GM18502 (cell line): Measurements from ENCODE around the gene RAD51D.
"Not testable (repeated sequence)": the region's sequence is repeated elsewhere in the genome, so short reads cannot be mapped to it uniquely, and the experiment has no call there.

ENCODE experiments used
- ATAC-seq: cut with Tn5 transposase; IDR thresholded peaks from one replicate; pipeline ENCODE4 v1.9.1; 2021; ENCODE audit warnings: mild to moderate bottlenecking; ENCODE audit not compliant: unreplicated experiment, poor library complexity

RAD51D gene

GRCh38 chr17:35119370-35120165 is at the start of gene RAD51D:
TSS of gene RAD51D (minus strand) at chr17:35119860. CDS start at chr17:35119613, 247 bp downstream.
- peak; percentile 85 for ATAC-seq

GRCh38 chr17:35167666-35168065 is 48.0 kb upstream of the RAD51D start:
- ATAC-seq: no peak

- ATAC-seq: no peak
Observed at GRCh38 chr17:35167046-35167445, 47.4 kb upstream of the RAD51D start.

- no peak for ATAC-seq
Observed at GRCh38 chr17:35166526-35166925, 46.9 kb upstream of the RAD51D start.

GRCh38 chr17:35164716-35165115 is 45.1 kb upstream of the RAD51D start:
- ATAC-seq: no peak

- no peak for ATAC-seq
Observed at GRCh38 chr17:35163886-35164285, 44.2 kb upstream of the RAD51D start.

- no peak for ATAC-seq
Observed at GRCh38 chr17:35162755-35163154, 43.1 kb upstream of the RAD51D start.

- ATAC-seq: no peak
Observed at GRCh38 chr17:35161281-35161761, 41.7 kb upstream of the RAD51D start.

GRCh38 chr17:35160354-35161201 is 40.9 kb upstream of the RAD51D start:
- ATAC-seq: no peak

- no peak for ATAC-seq
Observed at GRCh38 chr17:35159940-35160339, 40.3 kb upstream of the RAD51D start.

GRCh38 chr17:35155246-35155645 is 35.6 kb upstream of the RAD51D start:
- no peak for ATAC-seq

- ATAC-seq: no peak
Observed at GRCh38 chr17:35154196-35155165, 34.8 kb upstream of the RAD51D start.

- ATAC-seq: no peak
Observed at GRCh38 chr17:35152421-35153140, 32.9 kb upstream of the RAD51D start.

GRCh38 chr17:35151080-35151479 is 31.4 kb upstream of the RAD51D start:
- not testable (repeated sequence) for ATAC-seq

GRCh38 chr17:35149941-35150340 is 30.3 kb upstream of the RAD51D start:
- ATAC-seq: no peak

GRCh38 chr17:35148144-35148543 is 28.5 kb upstream of the RAD51D start:
- no peak for ATAC-seq

- ATAC-seq: no peak
Observed at GRCh38 chr17:35147375-35147905, 27.8 kb upstream of the RAD51D start, which contains the start of gene UNC45B. TSS of gene UNC45B (plus strand) at chr17:35147817. CDS start at chr17:35148264, 447 bp downstream.

- ATAC-seq: no peak
Observed at GRCh38 chr17:35146214-35146833, 26.7 kb upstream of the RAD51D start.

GRCh38 chr17:35144840-35145239 is 25.2 kb upstream of the RAD51D start:
- ATAC-seq: no peak
